HCEC 1CT (cell line): ENCODE data around the gene RAPGEF6.
"Not testable (repeated sequence)": the region's sequence is repeated elsewhere in the genome, so short reads cannot be mapped to it uniquely, and the experiment has no call there.

Source experiments
- DNase-seq: peaks from one replicate; pipeline ENCODE4 v3.0.0-alpha.2; 2017

RAPGEF6 gene, protein sequence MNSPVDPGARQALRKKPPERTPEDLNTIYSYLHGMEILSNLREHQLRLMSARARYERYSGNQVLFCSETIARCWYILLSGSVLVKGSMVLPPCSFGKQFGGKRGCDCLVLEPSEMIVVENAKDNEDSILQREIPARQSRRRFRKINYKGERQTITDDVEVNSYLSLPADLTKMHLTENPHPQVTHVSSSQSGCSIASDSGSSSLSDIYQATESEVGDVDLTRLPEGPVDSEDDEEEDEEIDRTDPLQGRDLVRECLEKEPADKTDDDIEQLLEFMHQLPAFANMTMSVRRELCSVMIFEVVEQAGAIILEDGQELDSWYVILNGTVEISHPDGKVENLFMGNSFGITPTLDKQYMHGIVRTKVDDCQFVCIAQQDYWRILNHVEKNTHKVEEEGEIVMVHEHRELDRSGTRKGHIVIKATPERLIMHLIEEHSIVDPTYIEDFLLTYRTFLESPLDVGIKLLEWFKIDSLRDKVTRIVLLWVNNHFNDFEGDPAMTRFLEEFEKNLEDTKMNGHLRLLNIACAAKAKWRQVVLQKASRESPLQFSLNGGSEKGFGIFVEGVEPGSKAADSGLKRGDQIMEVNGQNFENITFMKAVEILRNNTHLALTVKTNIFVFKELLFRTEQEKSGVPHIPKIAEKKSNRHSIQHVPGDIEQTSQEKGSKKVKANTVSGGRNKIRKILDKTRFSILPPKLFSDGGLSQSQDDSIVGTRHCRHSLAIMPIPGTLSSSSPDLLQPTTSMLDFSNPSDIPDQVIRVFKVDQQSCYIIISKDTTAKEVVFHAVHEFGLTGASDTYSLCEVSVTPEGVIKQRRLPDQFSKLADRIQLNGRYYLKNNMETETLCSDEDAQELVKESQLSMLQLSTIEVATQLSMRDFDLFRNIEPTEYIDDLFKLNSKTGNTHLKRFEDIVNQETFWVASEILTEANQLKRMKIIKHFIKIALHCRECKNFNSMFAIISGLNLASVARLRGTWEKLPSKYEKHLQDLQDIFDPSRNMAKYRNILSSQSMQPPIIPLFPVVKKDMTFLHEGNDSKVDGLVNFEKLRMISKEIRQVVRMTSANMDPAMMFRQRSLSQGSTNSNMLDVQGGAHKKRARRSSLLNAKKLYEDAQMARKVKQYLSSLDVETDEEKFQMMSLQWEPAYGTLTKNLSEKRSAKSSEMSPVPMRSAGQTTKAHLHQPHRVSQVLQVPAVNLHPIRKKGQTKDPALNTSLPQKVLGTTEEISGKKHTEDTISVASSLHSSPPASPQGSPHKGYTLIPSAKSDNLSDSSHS (N-terminal part only)

GRCh38 chr5:131634996-131635683, at the start of gene RAPGEF6:
Gene RAPGEF6, minus strand, starts transcription at chr5:131635229. Its CDS starts 199 bp downstream, at chr5:131635030.
- DNase-seq: peak; percentile 100

DNA sequence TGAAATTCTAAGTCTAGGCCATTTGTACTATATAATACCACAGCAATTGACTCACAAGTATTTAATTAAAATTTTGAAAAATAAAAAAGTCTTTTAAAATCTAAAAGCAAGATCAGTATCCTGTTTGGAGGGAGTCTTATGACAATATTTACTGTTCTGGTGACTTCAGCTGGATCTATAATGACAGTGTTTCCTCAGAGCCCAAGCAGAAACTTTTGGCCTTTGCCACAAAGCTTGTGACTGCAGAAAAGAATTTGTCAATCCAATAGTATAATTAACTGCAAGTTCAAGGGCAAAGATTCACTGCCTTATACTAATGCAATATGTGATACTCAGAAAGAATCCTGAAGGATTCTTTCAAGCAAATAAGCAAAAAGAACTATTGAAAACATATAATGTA, 49.6 kb upstream of the RAPGEF6 start:
- no peak for DNase-seq

- no peak for DNase-seq
These were observed 49.0 kb upstream of the RAPGEF6 start for GRCh38 chr5:131684051-131684450.

- no peak for DNase-seq
These were observed 47.8 kb upstream of the RAPGEF6 start for GRCh38 chr5:131682826-131683225.

DNA sequence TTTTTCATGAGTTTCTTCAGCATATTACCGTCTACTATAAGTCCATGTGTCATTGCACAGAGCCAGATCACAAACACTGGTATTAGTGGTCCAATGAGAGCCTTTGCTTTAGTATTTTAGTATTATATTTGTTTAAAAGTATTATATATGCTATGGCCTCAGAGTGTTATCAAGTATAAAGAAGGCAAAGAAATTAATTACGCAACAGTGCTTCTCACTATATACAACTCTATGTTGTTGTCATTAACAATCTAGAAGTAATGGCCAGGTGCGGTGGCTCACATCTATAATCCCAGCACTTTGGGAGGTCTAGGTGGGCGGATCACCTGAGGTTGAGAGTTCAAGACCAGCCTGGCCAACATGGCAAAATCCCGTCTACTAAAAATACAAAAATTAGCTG, 47.1 kb upstream of the RAPGEF6 start:
- no peak for DNase-seq

DNA sequence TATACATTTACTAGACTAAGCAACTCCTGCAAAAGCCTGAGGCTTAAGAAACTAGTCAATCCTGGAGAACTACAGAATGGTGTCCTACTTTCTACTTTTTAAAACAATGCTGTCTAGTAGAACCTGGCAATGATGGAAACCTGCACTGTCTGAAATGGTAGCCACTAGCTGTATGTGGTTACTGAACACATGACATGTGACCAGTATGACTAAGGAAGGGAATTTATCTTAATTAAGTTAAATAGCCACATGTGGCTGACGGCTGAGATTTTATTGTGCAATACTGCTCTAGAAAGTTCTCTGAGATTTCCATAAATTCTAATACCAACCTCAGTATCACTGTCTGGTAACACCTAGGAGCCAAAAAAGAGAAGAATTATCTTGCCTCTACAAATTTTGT, 44.9 kb upstream of the RAPGEF6 start:
- DNase-seq: peak; percentile 73

DNA sequence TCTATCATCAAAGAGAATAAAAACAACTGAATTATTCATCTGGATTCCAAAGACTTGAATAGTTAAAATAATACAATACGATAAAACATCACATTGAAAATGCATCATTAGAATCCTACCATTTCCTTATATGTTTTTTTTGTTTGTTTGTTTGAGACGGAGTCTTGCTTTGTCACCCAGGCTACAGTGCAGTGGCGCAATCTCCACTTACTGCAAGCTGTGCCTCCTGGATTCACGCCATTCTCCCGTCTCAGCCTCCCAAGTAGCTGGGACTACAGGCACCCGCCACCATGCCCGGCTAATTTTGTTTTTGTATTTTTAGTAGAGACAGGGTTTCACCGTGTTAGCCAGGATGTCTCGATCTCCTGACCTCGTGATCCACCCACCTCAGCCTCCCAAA, 43.2 kb upstream of the RAPGEF6 start:
- not testable (repeated sequence) for DNase-seq

- DNase-seq: no peak
These were observed 42.1 kb upstream of the RAPGEF6 start for GRCh38 chr5:131677115-131677514.

DNA sequence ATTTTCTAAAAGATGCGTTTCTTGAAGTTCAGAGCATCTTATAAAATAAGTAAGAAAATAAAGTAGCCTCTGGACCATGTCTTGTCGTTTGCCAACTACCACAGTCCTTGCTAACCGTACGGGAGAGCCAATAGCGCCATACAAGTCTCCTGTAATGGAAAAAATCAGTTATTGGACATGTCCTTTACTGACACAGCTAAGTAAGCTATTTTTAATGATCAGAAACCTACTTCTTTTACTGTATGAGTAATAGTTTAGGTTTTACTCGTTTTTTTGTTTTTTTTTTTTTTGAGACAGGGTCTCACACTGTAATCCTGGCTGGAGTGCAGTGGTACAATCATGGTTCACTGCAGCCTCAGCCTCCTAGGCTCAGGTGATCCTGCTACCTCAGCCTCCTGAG, 37.7 kb upstream of the RAPGEF6 start:
- DNase-seq: no peak

DNA sequence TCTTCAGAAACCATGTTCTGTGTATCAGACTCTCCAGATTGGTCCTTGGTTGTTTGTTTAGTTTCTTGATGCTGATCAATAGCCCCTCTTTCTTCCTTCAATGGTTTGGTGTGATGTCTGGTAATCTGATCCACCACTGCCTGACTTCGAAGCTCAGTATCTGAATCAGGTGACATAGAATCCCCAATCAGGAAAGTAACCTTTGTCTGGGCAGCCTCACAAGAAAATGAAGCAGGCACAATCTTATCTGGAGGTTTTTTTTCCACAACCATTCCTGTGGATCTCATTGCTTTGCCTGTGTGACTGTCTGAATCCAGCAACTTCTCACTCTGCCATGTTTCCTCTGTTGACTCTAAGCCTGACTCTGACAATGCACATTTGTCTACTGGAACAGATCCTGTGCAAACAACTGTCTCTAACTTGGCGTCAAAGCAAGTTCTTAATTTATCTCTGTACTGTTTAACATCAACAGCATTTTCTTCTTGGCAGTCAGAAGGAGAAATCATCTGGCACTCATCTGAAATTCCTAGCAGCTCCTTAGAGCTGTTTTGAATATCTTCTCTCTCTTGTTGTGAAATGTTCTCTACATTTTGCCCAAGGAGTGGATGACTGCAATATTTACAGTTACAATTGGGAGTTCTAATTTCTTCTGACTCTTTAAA, 37.1 kb upstream of the RAPGEF6 start:
- peak; percentile 18 for DNase-seq

DNA sequence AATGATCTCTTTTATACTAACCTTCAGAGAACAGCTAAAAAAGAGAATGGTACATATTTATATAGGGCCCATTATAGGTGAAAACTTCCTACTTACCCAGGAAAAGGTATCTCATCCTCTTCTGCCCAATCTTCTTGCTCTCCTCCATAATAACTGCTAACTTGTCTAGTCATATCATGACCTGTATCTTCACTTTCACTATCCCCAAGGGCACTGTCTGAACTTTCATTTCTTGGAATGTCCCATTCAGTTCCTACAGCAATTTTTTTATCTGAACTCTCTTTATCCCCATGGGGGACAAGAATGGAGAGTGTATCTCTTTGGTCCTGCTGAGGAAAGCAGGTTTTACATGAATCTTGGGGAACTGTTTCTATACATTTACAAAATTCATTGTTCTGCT, 36.4 kb upstream of the RAPGEF6 start:
- no peak for DNase-seq

DNA sequence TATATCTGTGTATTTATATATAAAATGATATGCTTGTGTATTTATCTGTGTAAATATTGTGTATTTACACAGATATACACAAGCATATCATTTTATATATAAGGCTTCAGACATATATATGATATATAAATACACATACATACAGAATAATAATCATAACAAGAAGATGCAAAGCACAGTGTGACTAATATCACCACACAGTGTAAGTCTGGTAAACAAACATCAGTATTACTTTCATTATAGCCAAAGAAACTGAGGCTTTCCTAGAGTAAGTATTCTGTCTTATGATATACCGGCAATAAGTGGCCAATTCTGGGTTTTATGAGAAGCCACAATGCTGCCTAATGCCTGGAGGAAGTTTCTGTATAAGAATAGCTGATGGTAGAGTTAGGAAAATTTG, 29.9 kb upstream of the RAPGEF6 start:
- DNase-seq: no peak

- DNase-seq: peak; percentile 11
These were observed 26.9 kb upstream of the RAPGEF6 start for GRCh38 chr5:131661933-131662332.

- no peak for DNase-seq
These were observed 24.8 kb upstream of the RAPGEF6 start for GRCh38 chr5:131659841-131660240.

GRCh38 chr5:131659290-131659689, 24.3 kb upstream of the RAPGEF6 start:
- no peak for DNase-seq

GRCh38 chr5:131654776-131655175, 19.7 kb upstream of the RAPGEF6 start:
- no peak for DNase-seq

GRCh38 chr5:131654309-131654708, 19.3 kb upstream of the RAPGEF6 start:
- DNase-seq: no peak

GRCh38 chr5:131649161-131649560, 14.1 kb upstream of the RAPGEF6 start:
- DNase-seq: peak; percentile 39

DNA sequence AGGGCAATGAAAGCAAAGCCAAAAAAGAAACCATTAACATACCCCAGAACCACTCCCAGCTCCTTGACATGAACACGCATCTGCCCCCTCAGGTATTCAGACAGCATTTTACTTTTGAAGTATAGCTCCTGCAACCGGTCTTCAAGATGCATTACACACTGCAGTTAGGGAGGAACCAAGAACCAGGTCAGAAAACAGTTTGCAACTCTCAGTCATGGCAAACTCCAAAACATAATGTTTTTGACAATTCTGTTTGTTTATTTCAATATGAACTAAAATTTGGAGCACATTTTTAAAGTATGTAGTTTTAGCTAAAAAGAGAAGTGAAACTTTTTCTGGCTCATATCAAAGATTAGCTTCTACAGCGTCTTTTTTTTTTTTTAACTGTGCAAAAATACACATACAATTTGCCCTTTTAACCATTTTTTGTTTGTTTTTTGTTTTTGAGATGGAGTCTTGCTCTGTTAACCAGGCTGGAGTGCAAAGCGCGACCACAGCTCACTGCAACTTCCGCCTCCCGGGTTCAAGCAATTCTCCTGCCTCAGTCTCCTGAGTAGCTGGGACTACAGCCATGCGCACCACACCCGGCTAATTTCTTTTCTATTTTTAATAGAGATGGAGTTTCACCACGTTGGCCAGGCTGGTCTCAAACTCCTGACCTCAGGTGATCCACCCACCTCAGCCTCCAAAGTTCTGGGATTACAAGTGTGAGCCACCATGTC, 12.2 kb upstream of the RAPGEF6 start:
- no peak for DNase-seq

DNA sequence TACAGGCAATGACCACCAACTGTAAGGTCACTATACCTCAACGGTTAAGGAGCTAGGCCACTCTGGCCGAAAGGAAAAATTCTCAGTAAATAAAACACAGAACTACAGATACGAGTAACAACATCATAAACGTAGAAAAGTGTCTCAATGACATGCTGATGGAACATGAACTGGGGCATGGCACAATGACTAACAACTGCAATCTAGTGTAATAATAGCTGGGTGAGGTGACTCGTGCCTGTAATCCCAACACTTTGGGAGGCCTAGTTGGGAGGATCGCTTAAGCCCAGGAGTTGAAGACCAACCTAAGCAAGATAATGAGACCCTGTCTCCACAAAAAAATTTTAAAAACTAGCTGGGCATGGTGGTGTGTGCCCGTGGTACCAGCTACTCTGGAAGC, 9.8 kb upstream of the RAPGEF6 start:
- peak; percentile 37 for DNase-seq

- DNase-seq: no peak
These were observed 9.3 kb upstream of the RAPGEF6 start for GRCh38 chr5:131644370-131644769.
